T-helper 2 cell treated with Interferon-gamma antibody and Interleukin-4, amounts not matched to agents 5 μg/mL and 100 μg/mL, for 36 hours (primary cell): ENCODE results near the gene PPIF.

Source experiments
- DNase-seq: peaks from one replicate; pipeline ENCODE4 v3.0.0; 2021; ENCODE audit warnings: low spot score
- H3K27ac Mint-ChIP-seq: one replicate; pipeline ENCODE4 v1.8.0; 2021; ENCODE audit warnings: mild to moderate bottlenecking, mixed read lengths
- H3K27me3 Mint-ChIP-seq: one replicate; pipeline ENCODE4 v1.8.0; 2021; ENCODE audit warnings: low read depth, mixed read lengths
- H3K36me3 Mint-ChIP-seq: one replicate; pipeline ENCODE4 v1.8.0; 2021; ENCODE audit warnings: low read depth, mixed read lengths
- H3K4me1 Mint-ChIP-seq: one replicate; pipeline ENCODE4 v1.8.0; 2021; ENCODE audit warnings: low read depth, mixed read lengths
- H3K4me3 Mint-ChIP-seq: one replicate; pipeline ENCODE4 v1.8.0; 2022; ENCODE audit warnings: mild to moderate bottlenecking, moderate library complexity, mixed read lengths
- H3K9me3 Mint-ChIP-seq: one replicate; pipeline ENCODE4 v1.8.0; 2021; ENCODE audit warnings: mixed read lengths

PPIF gene

DNA sequence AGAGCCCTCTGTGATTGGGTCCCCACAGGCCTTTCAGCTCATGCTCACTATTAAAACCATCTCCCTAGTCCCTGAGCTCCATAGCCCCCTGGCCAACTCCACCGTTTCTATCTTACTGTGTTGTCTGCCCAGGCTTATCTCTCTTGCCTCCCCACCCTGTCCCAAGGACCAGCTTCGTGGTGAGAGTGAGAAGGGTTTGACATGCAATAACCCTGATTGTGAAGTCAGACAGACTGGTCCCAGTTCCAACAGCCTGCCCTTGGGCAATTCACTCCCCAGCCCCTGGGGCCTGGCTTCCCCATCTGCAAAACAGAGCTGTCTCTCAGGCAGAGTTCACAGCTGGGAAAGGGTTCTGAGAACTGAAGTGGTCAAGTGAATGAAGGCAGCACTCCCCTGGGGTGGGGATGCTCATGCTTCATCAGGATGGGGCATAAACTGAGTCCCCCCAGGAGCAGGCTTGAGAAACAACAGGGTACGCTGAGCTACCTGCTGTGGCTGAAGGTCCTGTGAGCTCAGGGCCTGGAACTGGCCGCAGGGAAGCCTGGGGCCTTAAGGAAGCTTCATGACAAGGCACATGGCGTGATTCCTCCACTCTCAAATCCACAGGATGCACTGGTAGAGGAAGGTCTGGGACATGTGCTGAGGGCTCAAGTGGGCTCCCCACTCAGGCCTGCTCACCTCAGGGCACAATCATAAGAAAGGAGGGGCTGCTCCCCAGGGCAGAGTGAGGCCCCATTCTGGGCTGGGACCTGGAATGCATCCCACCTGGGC is 1.8 kb upstream of the PPIF start:
- Mint-ChIP-seq H3K4me1 (peaks cover 28% of the 10 kb centered on the region), H3K4me3 (no peak overlapping the region), H3K9me3 (no peaks in the 10 kb centered on the region), H3K27ac (no peak overlapping the region), H3K27me3 (no peaks in the 10 kb centered on the region), H3K36me3 (peaks cover 25% of the 10 kb centered on the region)
- DNase-seq = no peak

DNA sequence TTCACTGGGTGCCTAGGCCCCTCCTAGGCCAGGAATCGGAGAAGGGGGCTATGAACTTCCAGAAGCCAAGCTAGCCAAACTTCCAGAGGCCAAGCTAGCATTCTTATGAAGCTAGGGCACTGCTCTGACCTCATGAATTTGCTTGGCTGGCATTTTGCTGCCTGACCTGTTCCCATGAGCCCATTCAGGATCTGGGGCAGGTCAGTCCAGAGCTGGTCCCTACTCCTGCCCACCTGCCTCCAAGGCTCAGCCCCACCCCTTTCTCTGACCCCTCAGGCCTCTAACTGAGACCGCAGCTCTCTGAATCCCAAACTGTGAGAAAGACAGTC is 1.3 kb upstream of the PPIF start:
- H3K27ac Mint-ChIP-seq = no peak overlapping the region

DNA sequence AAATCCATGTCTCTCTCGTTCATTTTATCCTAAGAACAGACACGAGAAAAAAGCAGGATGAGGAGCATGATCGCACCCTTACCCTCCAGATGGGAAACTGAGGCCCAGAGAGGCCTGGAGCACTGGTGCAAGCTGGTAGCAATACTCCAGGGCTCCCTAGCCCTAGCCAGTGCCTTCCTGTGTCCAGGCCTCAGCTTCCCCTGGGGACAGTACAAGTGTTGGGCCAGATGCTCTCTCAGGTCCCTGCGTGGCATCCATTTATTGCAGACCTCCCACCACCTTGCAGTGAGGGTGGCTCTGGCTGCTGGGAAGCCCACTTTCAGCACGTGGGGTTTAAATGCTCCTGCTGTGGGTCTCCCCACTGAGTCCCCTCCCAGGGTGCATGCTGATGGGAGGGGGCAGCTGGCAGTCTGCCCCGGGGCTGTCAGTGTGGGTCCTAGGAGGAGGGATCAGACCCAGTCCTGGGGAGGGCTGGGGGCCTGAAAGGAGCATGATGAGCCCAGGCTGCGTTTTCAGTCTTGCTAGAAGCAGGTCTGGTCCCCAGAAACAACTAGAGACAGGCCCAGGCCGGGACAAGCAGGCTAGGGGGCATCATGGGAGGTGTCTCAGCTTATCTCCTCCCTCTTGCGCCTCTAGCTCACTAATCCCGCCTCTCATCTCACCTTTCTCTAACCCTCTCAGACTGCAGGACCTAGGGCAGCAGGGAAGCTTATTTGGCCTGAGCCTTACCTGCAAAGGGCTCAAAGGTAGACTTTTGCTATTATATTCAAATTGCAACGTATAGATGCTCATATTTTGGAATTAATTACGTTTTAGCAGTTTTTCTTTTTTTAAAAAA is 662 bp upstream of the PPIF start:
- Mint-ChIP-seq H3K4me3 (peak overlapping the region; percentile 26), H3K9me3 (no peaks in the 10 kb centered on the region), H3K27me3 (no peaks in the 10 kb centered on the region), H3K4me1 (peaks cover 28% of the 10 kb centered on the region), H3K36me3 (peaks cover 32% of the 10 kb centered on the region), H3K27ac (peak overlapping the region; percentile 62)
- DNase-seq = no peak

More for the DNA sequence above, 1.3 kb upstream of the PPIF start:
- DNase-seq = no peak
- H3K36me3 Mint-ChIP-seq = peaks cover 28% of the 10 kb centered on the region
- H3K4me3 Mint-ChIP-seq = peak overlapping the region; percentile 7
- H3K9me3 Mint-ChIP-seq = no peaks in the 10 kb centered on the region
- no peaks in the 10 kb centered on the region for H3K27me3 Mint-ChIP-seq
- H3K4me1 Mint-ChIP-seq = peaks cover 28% of the 10 kb centered on the region

DNA sequence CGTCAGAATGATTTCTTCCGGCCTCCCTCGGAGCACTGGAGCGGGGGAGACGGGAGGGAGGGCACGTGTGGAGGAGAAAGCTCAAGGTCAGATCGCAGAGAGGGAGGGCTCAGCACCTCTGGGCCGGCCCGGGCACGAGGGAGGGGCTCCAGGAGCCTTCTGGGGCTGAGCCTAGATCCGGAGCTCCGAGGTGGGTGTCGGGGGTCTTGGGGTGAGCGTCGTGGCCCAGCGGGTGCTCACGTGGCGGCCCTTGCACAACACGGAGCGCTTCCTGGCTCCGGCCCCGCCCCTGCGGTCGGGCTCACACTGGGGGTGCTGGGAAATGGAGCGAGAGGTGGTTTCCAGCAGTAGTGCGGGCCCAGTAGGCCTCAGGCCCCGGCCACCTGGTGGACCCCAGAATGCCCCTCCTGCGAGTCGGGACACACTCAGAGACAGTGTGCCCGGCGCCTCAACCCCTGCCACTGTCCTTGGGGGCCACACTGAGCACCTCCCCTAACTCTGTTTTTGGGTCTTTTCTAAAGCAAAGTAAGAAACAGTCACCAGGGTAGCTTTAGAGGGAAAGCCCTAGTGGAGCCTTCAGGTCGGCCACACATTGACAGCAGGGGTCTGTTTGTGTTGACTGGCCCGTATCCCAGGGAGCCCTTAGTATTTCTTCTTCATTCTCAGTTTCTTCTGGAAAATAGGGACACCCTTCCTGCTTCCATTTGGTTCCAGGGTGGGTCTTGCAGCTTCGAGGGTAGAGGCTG is 798 bp downstream of the PPIF start:
- no peaks in the 10 kb centered on the region for H3K9me3 Mint-ChIP-seq
- peak; percentile 80 for DNase-seq
- H3K27ac Mint-ChIP-seq = peak overlapping the region; percentile 95
- peaks cover 32% of the 10 kb centered on the region for H3K4me1 Mint-ChIP-seq
- H3K27me3 Mint-ChIP-seq = no peaks in the 10 kb centered on the region
- H3K4me3 Mint-ChIP-seq = peak overlapping the region; percentile 93
- peaks cover 41% of the 10 kb centered on the region for H3K36me3 Mint-ChIP-seq

DNA sequence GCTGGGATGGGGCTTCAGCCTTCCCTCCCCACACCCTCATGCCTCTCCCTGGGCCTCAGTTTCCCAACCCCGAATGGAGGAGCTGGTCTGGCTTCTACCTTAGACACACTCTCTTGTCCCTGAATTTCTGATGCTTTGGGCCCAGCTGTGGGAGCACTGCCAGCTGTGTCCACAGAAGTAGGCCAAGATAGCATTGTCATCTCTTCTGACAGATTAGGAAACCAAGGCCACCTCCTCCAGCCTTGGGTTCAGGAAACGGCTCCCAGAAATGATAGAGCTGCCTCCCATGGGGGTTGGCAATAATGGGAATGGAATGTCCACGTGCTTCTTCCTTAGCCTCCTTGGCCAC is 1.3 kb downstream of the PPIF start:
- H3K36me3 Mint-ChIP-seq = peaks cover 46% of the 10 kb centered on the region
- H3K4me1 Mint-ChIP-seq = peaks cover 35% of the 10 kb centered on the region
- peak overlapping the region; percentile 93 for H3K4me3 Mint-ChIP-seq
- no peak for DNase-seq
- H3K9me3 Mint-ChIP-seq = no peaks in the 10 kb centered on the region
- no peaks in the 10 kb centered on the region for H3K27me3 Mint-ChIP-seq
- peak overlapping the region; percentile 95 for H3K27ac Mint-ChIP-seq

DNA sequence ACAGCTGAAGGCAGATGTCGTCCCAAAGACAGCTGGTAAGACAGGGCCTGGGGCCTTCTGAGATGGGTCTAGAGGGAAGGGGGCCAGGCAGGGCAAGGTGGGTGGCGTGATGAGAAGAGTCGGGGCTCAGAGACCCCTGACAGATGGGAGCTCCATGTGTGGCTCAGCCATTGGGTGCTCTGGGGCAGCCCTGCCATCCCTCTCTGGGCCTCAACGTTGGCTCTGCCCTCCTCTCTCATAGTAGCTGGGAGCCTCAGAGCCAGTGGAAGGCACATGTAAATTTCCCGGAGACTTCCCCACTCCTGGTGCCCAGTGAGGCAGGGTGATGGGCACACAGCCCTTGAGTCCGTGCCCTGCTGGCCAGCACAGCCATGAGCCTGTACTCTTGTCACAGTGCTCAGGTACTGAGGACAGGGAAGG is 1.8 kb downstream of the PPIF start:
- H3K9me3 Mint-ChIP-seq = no peaks in the 10 kb centered on the region
- no peak for DNase-seq
- H3K4me3 Mint-ChIP-seq = peak overlapping the region; percentile 93
- H3K36me3 Mint-ChIP-seq = peaks cover 50% of the 10 kb centered on the region
- peaks cover 38% of the 10 kb centered on the region for H3K4me1 Mint-ChIP-seq
- no peaks in the 10 kb centered on the region for H3K27me3 Mint-ChIP-seq
- H3K27ac Mint-ChIP-seq = peak overlapping the region; percentile 95

DNA sequence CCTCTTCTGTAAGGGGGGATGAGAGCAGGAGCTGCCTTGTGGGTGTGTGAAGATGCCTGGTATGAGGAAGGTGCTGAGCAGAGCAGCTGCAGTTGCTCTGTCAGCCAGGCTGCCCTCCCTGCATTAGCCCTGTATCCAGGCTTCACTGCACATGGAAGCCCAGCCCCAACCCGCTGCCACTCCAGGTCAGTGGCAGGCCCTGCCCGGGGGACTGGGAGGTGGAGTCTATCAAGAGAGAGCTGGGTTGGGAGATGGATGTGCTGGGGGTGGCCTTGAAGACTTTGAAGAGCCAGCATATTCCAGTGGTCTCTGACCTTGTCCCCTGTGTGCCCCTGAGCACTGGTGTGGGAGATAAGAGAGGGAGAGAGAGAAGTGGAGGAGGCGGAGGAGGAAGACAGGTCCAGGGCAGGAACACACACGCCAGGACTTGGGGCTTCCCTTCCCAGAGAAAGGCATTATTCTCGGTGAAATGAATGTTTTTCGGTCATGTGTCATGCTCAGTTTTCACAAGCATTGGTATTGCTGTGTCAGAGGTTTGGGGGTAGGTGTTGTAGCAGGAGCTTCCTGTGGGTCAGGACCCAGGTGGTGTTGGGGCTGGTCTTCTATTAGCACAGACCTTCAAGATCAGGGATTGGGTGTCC is 2.6 kb downstream of the PPIF start:
- H3K4me3 Mint-ChIP-seq = peak overlapping the region; percentile 93
- H3K36me3 Mint-ChIP-seq = peaks cover 58% of the 10 kb centered on the region
- no peak for DNase-seq
- H3K27me3 Mint-ChIP-seq = no peaks in the 10 kb centered on the region
- no peaks in the 10 kb centered on the region for H3K9me3 Mint-ChIP-seq
- H3K4me1 Mint-ChIP-seq = peaks cover 38% of the 10 kb centered on the region
- H3K27ac Mint-ChIP-seq = peak overlapping the region; percentile 74

DNA sequence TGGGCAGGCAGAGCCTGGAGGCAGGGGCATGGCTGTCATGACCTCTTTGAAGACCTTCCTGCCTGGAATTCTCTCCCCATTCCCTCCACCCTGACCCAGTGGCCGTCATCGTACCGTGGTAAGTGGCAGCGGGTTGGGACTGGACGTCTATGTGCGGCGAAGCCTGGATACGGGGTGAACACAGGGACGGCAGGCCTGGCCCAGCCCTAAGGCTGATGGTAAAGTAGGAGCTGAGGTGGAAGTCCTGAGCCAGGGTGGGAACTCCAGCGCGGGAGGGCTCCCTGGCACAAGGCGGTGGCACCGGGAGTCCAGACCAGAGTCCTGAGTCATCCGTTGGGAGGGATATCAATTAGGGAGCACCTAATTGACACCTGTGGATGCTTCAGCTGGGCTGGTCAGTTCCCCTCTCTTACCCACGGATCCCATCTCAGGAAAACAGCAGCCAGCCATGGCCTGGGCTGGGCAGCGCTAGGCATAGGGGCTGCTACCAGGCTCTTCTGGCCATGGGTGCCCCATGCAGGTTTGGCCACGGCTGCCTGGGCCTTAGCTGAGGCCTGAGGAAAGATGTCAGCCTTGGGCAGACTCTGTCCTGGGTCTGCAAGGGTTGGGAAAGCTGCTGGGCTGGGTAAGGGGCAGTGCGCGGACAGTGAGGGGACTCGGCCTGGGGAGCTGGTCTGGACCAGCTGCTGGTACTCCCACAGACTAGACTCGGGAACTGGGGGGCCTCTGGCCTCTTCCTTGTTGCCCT is 3.3 kb downstream of the PPIF start:
- DNase-seq = no peak
- no peak overlapping the region for H3K4me3 Mint-ChIP-seq
- H3K36me3 Mint-ChIP-seq = peaks cover 64% of the 10 kb centered on the region
- no peaks in the 10 kb centered on the region for H3K9me3 Mint-ChIP-seq
- H3K4me1 Mint-ChIP-seq = peaks cover 36% of the 10 kb centered on the region
- no peak overlapping the region for H3K27ac Mint-ChIP-seq
- H3K27me3 Mint-ChIP-seq = no peaks in the 10 kb centered on the region

DNA sequence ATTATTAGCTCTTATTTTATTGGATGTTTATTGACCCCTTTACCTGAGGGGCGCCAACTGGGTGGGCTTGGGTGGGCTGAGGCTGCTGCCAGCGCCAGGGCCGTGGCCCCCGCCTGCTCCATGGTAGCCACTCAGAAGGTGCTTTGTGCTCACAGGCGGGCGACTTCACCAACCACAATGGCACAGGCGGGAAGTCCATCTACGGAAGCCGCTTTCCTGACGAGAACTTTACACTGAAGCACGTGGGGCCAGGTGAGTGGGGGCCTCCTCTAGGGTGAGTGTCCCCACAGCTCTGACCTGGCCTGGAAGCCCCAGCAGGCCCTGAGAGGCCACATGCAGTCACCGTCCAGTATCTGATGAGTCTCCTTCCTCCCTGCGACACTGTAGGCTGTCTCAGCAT is 4.1 kb downstream of the PPIF start:
- Mint-ChIP-seq H3K9me3 (no peaks in the 10 kb centered on the region), H3K4me3 (no peak overlapping the region), H3K4me1 (peaks cover 40% of the 10 kb centered on the region), H3K27me3 (no peaks in the 10 kb centered on the region), H3K36me3 (peaks cover 71% of the 10 kb centered on the region), H3K27ac (no peak overlapping the region)
- DNase-seq = no peak

DNA sequence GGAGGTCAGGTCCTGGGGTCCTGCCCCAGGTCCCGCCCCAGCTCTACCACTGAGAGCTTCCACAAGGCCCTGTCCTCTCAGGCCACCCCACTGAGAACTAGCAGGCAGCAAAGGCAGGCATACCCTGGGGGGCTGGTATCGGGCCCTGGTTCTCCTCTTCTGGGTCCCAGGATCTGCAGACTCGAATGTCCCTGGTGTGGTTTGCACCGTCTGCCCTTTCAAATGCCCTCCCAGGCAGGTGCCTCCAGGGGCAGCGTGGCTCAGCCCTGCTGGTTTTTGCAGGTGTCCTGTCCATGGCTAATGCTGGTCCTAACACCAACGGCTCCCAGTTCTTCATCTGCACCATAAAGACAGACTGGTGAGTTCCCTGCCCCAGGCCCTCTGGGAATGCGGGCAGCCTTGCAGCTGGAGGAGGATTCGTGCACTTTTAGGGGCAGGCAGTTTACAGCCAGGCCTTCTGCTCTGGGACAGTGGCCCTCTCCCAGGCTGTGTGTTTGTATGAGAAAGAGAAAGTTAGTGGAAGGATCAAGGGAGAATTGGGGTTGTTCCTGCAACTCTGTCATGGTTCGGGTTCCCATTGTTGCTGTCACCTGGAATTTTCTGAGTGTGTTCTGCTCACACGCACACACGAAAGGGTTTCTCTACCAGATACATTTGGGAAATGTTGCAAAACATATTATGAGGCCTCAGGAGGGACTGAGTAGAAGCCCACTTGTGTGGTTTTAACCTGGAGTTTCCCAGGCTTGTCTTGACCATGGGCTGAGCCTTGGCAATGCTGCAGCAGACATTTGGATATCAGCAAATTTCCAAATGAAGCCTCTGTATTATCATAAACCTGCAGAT is 5.0 kb downstream of the PPIF start:
- peaks cover 77% of the 10 kb centered on the region for H3K36me3 Mint-ChIP-seq
- peaks cover 37% of the 10 kb centered on the region for H3K4me1 Mint-ChIP-seq
- peak overlapping the region; percentile 36 for H3K27ac Mint-ChIP-seq
- H3K9me3 Mint-ChIP-seq = no peaks in the 10 kb centered on the region
- no peak overlapping the region for H3K4me3 Mint-ChIP-seq
- no peaks in the 10 kb centered on the region for H3K27me3 Mint-ChIP-seq
- no peak for DNase-seq

DNA sequence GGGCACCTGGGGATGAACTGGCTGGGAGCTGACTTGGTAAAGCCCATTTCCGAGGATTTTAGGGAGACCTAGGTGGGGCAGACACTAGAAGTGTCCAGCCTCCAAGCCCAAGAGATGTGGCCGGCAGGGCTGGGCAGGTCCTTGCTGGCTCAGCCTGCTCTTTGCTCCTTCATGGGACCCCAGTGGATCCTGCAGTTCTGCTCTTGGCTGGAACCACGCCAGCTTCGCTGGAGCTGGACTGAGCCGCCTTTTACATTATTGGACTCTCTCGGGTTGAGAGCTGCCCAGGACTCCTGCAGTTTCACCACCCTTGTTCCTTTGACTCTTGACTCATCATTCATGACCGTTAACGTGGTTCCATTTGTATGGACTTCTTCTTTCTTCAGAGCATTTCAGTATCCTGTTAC is 5.7 kb downstream of the PPIF start:
- no peak for DNase-seq
- Mint-ChIP-seq H3K36me3 (peaks cover 77% of the 10 kb centered on the region), H3K27me3 (no peaks in the 10 kb centered on the region), H3K9me3 (no peaks in the 10 kb centered on the region), H3K4me3 (no peak overlapping the region), H3K27ac (no peak overlapping the region), H3K4me1 (peaks cover 37% of the 10 kb centered on the region)

DNA sequence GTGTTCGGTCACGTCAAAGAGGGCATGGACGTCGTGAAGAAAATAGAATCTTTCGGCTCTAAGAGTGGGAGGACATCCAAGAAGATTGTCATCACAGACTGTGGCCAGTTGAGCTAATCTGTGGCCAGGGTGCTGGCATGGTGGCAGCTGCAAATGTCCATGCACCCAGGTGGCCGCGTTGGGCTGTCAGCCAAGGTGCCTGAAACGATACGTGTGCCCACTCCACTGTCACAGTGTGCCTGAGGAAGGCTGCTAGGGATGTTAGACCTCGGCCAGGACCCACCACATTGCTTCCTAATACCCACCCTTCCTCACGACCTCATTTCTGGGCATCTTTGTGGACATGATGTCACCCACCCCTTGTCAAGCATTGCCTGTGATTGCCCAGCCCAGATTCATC is 6.5 kb downstream of the PPIF start:
- H3K4me3 Mint-ChIP-seq = no peak overlapping the region
- H3K27ac Mint-ChIP-seq = no peak overlapping the region
- no peaks in the 10 kb centered on the region for H3K27me3 Mint-ChIP-seq
- peaks cover 72% of the 10 kb centered on the region for H3K36me3 Mint-ChIP-seq
- no peak for DNase-seq
- H3K9me3 Mint-ChIP-seq = no peaks in the 10 kb centered on the region
- H3K4me1 Mint-ChIP-seq = peaks cover 37% of the 10 kb centered on the region
